ENCODE data around the gene CEPT1. TPM values are rescaled to one million over a fixed set of nuclear protein-coding genes. Genes with fewer than 3 reads are reported as not detected.

The CEPT1 gene
- total and polyA plus RNA-seq, 2 experiments from 2014 or later: 15.9 to 21.0 TPM

- Histone ChIP-seq H3K36me3 (no peaks in the 10 kb centered on the region), H3K9me3 (ENCODE audit: low read depth) (no peaks in the 10 kb centered on the region), H3K4me1 (ENCODE audit: low read depth) (no peaks in the 10 kb centered on the region), H3K27me3 (peaks cover 34% of the 10 kb centered on the region), H3K4me3 (no peak within 1 kb of the TSS), H3K27ac (no peak within 1 kb of the TSS)
- DNase-seq (ENCODE audit: low read depth in 1 of 2, low spot score in 1 of 2): no peak
- TF ChIP-seq CTCF (IDR thresholded peaks at IDR 0.05; ENCODE audit: low read depth, low read length): no peak
Observed at GRCh38 chr1:111199881-111200801, 60.1 kb downstream of the CEPT1 start, which contains the start of gene DENND2D. TSS of gene DENND2D (minus strand) at chr1:111200646. CDS start at chr1:111200459, 187 bp downstream.

DNA sequence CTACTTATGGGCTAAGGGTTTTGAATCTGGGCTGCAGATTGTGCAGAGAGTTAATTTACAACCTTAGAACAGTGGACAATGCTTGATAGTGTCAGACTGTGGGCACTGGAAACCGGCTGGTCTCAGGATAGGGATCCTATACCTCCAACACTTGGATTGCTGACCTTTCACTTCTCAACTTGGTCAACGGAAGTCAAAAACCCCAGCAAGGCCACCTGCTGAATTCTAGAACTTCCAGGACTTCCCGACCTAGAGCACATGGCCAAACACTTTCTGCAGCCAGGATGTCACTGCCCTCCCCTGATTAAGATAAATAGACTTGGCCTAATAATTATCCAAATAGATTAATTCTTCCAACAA, 60.8 kb downstream of the CEPT1 start:
- Histone ChIP-seq H3K27ac (no peak overlapping the region), H3K27me3 (peaks cover 40% of the 10 kb centered on the region), H3K4me1 (ENCODE audit: low read depth) (no peaks in the 10 kb centered on the region), H3K36me3 (no peaks in the 10 kb centered on the region), H3K4me3 (no peak overlapping the region), H3K9me3 (ENCODE audit: low read depth) (no peaks in the 10 kb centered on the region)
- no peak for DNase-seq (ENCODE audit: low read depth in 1 of 2, low spot score in 1 of 2)
- TF ChIP-seq CTCF (IDR thresholded peaks at IDR 0.05; ENCODE audit: low read depth, low read length): no peak

DNA sequence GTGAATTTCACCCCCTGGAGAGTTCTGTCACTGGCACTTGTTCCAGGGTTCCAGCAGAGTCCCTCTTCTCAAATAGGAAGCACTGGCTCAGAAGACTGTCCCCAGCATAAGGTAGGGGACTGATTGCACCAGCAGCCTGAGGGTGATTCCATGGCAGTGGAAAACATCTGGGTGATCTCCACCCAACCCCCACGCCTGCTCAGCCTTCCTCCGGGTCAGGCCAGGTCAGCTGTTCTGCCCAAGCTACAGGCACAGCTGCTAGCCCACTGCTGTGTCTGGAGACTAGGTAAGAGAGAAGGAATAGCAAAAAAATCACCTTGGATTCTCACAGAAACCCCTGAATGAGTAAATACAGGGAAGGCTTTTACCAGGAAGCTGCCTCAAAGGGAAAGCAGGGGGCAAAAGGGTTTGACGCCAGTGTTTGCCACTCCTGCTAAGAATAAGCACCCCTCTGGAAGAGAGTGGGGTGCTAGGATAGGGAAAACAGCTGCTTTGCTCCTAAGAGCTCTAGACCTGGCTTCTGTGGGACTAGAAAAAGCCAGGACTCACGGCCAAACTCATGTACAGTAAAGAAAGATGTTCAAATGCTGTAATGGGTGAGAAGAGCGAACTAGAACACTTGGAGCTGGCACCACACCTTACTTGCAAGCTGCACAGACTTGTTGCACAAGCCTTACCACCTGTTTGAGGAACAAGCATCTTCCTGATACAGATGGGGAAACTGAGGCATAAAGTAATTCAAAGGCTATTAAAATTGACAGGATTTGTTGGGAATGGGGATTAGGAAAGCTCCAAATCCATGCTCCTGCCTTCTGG, 61.5 kb downstream of the CEPT1 start:
- no peak for DNase-seq (ENCODE audit: low read depth in 1 of 2, low spot score in 1 of 2)
- Histone ChIP-seq H3K27me3 (peaks cover 47% of the 10 kb centered on the region), H3K4me1 (ENCODE audit: low read depth) (no peaks in the 10 kb centered on the region), H3K36me3 (no peaks in the 10 kb centered on the region), H3K9me3 (ENCODE audit: low read depth) (no peaks in the 10 kb centered on the region), H3K4me3 (no peak overlapping the region), H3K27ac (no peak overlapping the region)
- no peak for TF ChIP-seq CTCF (IDR thresholded peaks at IDR 0.05; ENCODE audit: low read depth, low read length)

GRCh38 chr1:111202366-111202706, 62.3 kb downstream of the CEPT1 start:
- TF ChIP-seq CTCF (IDR thresholded peaks at IDR 0.05; ENCODE audit: low read depth, low read length): no peak
- Histone ChIP-seq H3K4me1 (ENCODE audit: low read depth) (no peaks in the 10 kb centered on the region), H3K9me3 (ENCODE audit: low read depth) (no peaks in the 10 kb centered on the region), H3K27ac (no peak overlapping the region), H3K27me3 (peaks cover 56% of the 10 kb centered on the region), H3K4me3 (no peak overlapping the region), H3K36me3 (no peaks in the 10 kb centered on the region)
- no peak for DNase-seq (ENCODE audit: low read depth in 1 of 2, low spot score in 1 of 2)

DNA sequence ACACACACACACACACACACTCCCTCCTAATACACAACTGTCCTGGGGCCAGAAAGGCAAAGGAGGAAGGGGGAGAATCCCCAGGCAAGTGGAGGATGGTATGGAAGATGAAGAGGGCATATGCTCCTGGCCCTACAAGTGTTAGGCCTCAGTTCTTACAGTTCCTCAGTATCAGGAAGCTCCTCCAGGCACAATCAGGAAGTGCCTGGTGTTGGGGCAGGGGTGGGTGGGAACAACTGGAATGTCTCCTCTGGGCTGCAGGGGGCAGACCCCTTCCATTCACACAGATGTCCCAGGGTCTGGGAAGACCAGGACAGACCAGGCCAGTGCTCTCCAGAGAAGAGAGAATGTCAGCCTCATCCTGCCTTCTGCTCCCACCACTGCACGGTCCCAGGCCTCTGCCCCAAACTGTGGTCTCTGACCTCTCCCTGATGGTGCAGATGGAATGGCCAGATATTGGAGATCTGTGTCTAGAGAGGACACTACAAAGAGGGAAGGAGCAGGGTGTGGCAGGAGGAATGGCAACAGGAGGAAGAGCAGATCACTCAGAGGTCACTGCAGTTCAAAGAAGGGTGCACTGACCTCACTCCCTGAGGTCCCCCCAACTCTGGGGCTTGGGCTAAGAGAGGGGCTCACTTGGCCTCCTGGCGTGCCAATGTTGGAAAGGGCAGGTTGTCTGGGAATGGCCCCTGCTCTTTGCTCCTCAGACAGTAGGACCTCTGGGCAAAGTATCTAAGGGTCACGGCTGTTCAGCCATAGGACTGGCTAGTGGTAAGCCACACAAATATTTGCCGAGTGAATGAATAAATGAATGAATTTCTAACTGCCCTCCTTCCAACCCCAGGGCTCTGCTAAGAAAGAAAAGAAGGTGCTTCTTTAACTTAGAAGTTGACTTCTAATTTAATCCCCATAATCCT, 62.9 kb downstream of the CEPT1 start:
- no peak for TF ChIP-seq CTCF (IDR thresholded peaks at IDR 0.05; ENCODE audit: low read depth, low read length)
- H3K4me1 ChIP-seq (ENCODE audit: low read depth): no peaks in the 10 kb centered on the region
- peaks cover 62% of the 10 kb centered on the region for H3K27me3 ChIP-seq
- H3K4me3 ChIP-seq: no peak overlapping the region
- H3K27ac ChIP-seq: no peak overlapping the region
- no peaks in the 10 kb centered on the region for H3K9me3 ChIP-seq (ENCODE audit: low read depth)
- H3K36me3 ChIP-seq: no peaks in the 10 kb centered on the region
- no peak for DNase-seq (ENCODE audit: low read depth in 1 of 2, low spot score in 1 of 2)

Measured in cardiac muscle cell (in vitro differentiated cells and primary cell).